HL-60 (cell line): Measurements from ENCODE around the gene DTHD1.

ENCODE experiments used
- DNase-seq, 2 experiments: peaks; one replicate each; pipeline ENCODE4 v3.0.0-alpha.2; 2010 to 2020; ENCODE audit warnings: low read depth in 1 of 2, low spot score in 1 of 2
- H3K27ac ChIP-seq: fragments of 250-450 bp; sonication (Bioruptor Pico); replicated peaks from 2 replicates; pipeline ENCODE4 v1.5.1; 2020; ENCODE audit warnings: mild to moderate bottlenecking, moderate library complexity
- H3K27me3 ChIP-seq: fragments of 250-450 bp; sonication (Bioruptor Pico); 2 replicates; pipeline ENCODE4 v1.5.1; 2021; ENCODE audit warnings: mild to moderate bottlenecking, moderate library complexity; ENCODE audit not compliant: insufficient read depth, poor library complexity, severe bottlenecking
- H3K4me3 ChIP-seq: replicated peaks from 2 replicates; pipeline ENCODE4 v1.5.1; 2011; ENCODE audit warnings: mild to moderate bottlenecking, control low read depth, low read length; ENCODE audit not compliant: insufficient read depth
- GABPA ChIP-seq: IDR thresholded peaks from 2 replicates; pipeline ENCODE4 v1.6.1; 2012; ENCODE audit warnings: low read depth
- POLR2AphosphoS5 ChIP-seq: IDR thresholded peaks from 2 replicates; pipeline ENCODE4 v1.6.1; 2012; ENCODE audit warnings: low read depth
- SPI1 ChIP-seq: IDR thresholded peaks from 2 replicates; pipeline ENCODE4 v1.6.1; 2012; ENCODE audit warnings: low read depth, mild to moderate bottlenecking, borderline replicate concordance
- long read RNA-seq: library from polyadenylated mRNA; unstranded; transcript quantifications from one replicate; pipeline ENCODE4 v2.0.0, GENCODE V29; 2020
- TF ChIP-seq, protein P1 (sequence below): IDR thresholded peaks from one replicate; pipeline ENCODE4 v1.5.1; 2011; ENCODE audit warnings: low read length, control low read depth, inconsistent platforms; ENCODE audit not compliant: insufficient read depth
- TF ChIP-seq, protein P2 (sequence below): IDR thresholded peaks from 2 replicates; pipeline ENCODE4 v1.6.1; 2012; ENCODE audit warnings: low read depth; ENCODE audit not compliant: insufficient replicate concordance

DTHD1 gene
- long read RNA-seq, partial matches to known transcripts = 0 of 1 reads
- long read RNA-seq, other reads (novel, unspliced or antisense) = 1 of 1 reads

DNA sequence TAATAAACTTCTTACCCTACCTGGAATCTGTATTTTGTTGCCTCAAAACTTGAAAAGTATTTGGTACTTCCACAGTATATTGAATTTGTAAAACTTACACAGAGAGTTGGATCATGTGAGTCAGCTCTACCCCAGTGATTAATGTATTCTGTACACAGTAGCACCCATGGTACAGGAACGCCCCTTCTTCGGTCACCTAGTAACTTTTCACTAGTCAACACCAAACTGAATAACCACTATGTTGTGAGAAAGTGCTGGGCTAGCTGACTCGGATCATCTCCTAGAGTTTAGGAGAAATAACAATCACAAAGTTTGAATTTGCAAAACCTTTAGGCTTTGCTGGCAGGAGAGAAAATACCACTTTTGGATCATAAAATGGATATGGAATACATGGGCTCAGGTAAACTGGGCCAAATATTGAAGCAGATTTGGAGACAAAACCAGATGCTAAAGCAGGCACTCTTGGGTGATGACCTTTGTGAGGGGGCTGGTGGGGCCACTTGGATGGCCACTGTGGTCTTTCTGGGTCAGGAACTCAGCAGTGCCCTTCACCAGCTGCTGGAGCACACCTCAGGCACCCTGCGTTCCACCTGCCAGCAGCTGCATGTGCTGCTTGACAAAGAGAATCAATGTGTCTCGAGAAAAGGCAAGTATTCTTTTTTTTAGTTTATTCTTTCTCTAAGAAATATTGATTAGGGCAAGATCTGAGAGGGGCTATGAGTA is at the start of gene DTHD1:
DTHD1 (plus strand) TSS at position 233 of the 723 bp plus-strand sequence; CDS start at position 376, 143 bp downstream.
- no peak for TF ChIP-seq GABPA
- TF ChIP-seq, protein P1, sequence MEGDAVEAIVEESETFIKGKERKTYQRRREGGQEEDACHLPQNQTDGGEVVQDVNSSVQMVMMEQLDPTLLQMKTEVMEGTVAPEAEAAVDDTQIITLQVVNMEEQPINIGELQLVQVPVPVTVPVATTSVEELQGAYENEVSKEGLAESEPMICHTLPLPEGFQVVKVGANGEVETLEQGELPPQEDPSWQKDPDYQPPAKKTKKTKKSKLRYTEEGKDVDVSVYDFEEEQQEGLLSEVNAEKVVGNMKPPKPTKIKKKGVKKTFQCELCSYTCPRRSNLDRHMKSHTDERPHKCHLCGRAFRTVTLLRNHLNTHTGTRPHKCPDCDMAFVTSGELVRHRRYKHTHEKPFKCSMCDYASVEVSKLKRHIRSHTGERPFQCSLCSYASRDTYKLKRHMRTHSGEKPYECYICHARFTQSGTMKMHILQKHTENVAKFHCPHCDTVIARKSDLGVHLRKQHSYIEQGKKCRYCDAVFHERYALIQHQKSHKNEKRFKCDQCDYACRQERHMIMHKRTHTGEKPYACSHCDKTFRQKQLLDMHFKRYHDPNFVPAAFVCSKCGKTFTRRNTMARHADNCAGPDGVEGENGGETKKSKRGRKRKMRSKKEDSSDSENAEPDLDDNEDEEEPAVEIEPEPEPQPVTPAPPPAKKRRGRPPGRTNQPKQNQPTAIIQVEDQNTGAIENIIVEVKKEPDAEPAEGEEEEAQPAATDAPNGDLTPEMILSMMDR = no peak
- TF ChIP-seq, protein P2, sequence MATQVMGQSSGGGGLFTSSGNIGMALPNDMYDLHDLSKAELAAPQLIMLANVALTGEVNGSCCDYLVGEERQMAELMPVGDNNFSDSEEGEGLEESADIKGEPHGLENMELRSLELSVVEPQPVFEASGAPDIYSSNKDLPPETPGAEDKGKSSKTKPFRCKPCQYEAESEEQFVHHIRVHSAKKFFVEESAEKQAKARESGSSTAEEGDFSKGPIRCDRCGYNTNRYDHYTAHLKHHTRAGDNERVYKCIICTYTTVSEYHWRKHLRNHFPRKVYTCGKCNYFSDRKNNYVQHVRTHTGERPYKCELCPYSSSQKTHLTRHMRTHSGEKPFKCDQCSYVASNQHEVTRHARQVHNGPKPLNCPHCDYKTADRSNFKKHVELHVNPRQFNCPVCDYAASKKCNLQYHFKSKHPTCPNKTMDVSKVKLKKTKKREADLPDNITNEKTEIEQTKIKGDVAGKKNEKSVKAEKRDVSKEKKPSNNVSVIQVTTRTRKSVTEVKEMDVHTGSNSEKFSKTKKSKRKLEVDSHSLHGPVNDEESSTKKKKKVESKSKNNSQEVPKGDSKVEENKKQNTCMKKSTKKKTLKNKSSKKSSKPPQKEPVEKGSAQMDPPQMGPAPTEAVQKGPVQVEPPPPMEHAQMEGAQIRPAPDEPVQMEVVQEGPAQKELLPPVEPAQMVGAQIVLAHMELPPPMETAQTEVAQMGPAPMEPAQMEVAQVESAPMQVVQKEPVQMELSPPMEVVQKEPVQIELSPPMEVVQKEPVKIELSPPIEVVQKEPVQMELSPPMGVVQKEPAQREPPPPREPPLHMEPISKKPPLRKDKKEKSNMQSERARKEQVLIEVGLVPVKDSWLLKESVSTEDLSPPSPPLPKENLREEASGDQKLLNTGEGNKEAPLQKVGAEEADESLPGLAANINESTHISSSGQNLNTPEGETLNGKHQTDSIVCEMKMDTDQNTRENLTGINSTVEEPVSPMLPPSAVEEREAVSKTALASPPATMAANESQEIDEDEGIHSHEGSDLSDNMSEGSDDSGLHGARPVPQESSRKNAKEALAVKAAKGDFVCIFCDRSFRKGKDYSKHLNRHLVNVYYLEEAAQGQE = no peak
- TF ChIP-seq POLR2AphosphoS5 = no peak
- TF ChIP-seq SPI1 = no peak
- H3K4me3 ChIP-seq = no peak within 1 kb of the TSS
- DNase-seq = no peak
- H3K27me3 ChIP-seq = no peaks in the 10 kb centered on the region
- no peak within 1 kb of the TSS for H3K27ac ChIP-seq

- TF ChIP-seq, protein P1 = no peak
- TF ChIP-seq SPI1 = no peak
- TF ChIP-seq GABPA = no peak
- no peak for TF ChIP-seq POLR2AphosphoS5
- TF ChIP-seq, protein P2 = no peak
Observed at GRCh38 chr4:36233567-36234266, 47.7 kb upstream of the DTHD1 start.

DNA sequence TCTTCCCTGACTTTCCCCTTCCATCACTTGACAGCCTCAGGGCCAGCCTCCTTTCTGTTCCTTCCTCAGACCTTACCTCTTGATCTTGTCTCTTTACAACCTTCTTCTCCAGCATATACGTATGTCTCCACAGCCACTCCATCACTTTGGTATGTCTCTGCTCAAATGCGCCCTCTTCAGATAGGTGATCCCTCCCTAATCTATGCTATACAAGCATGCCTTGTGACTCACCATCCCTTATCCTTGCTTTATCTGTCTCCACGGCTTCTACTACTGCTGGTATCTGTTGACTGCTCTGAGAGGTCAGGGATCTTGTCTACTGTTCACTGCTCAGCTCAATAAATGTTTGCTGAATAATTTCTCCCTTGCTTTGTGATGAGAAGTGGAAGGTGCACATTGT is 46.1 kb upstream of the DTHD1 start:
- TF ChIP-seq GABPA = no peak
- TF ChIP-seq, protein P2 = no peak
- H3K27ac ChIP-seq = no peak overlapping the region
- no peak for DNase-seq
- no peaks in the 10 kb centered on the region for H3K27me3 ChIP-seq
- H3K4me3 ChIP-seq = no peak overlapping the region

More at GRCh38 chr4:36233567-36234266, 47.7 kb upstream of the DTHD1 start:
- no peak overlapping the region for H3K27ac ChIP-seq
- H3K27me3 ChIP-seq = no peaks in the 10 kb centered on the region
- H3K4me3 ChIP-seq = no peak overlapping the region
- no peak for DNase-seq
